GM18873 (cell line): ENCODE measurements around the gene MADCAM1.

Experiments
- ATAC-seq: cut with Tn5 transposase; IDR thresholded peaks from one replicate; pipeline ENCODE4 v1.9.1; 2021; ENCODE audit warnings: mild to moderate bottlenecking, moderate library complexity, moderate number of reproducible peaks; ENCODE audit not compliant: unreplicated experiment, low FRiP score

Gene MADCAM1

GRCh38 chr19:543910-544608 is 47.8 kb downstream of the MADCAM1 start, which contains the start of gene GZMM:
Gene GZMM, plus strand, starts transcription at chr19:544053. Its CDS starts 19 bp downstream, at chr19:544072.
- no peak for ATAC-seq

- ATAC-seq: no peak
These were observed 50.8 kb downstream of the MADCAM1 start for GRCh38 chr19:547117-547516.

GRCh38 chr19:547836-548720 is 51.8 kb downstream of the MADCAM1 start:
- ATAC-seq: no peak

- ATAC-seq: no peak
These were observed 52.9 kb downstream of the MADCAM1 start for GRCh38 chr19:548886-549830.

GRCh38 chr19:554817-555216 is 58.5 kb downstream of the MADCAM1 start:
- ATAC-seq: no peak
